IPS-20b (cell line): Measurements from ENCODE around the gene THSD7A.

Experiments
- H3K27ac ChIP-seq: one replicate; pipeline ENCODE4 v1.5.1; 2013; ENCODE audit warnings: low read length
- H3K27me3 ChIP-seq: 2 replicates; pipeline ENCODE4 v1.6.1; 2013; ENCODE audit warnings: mild to moderate bottlenecking, low read length, inconsistent platforms; ENCODE audit not compliant: insufficient read depth
- H3K36me3 ChIP-seq: 2 replicates; pipeline ENCODE4 v1.6.1; 2013; ENCODE audit warnings: low read depth, mild to moderate bottlenecking, inconsistent platforms, low read length, moderate library complexity; ENCODE audit not compliant: insufficient read depth
- H3K4me1 ChIP-seq: 2 replicates; pipeline ENCODE4 v1.6.1; 2013; ENCODE audit warnings: mild to moderate bottlenecking, control low read depth, inconsistent platforms, low read length, moderate library complexity; ENCODE audit not compliant: insufficient read depth
- H3K4me3 ChIP-seq: 2 replicates; pipeline ENCODE4 v1.5.1; 2013; ENCODE audit warnings: mild to moderate bottlenecking, low read length, inconsistent platforms
- H3K9ac ChIP-seq: 2 replicates; pipeline ENCODE4 v1.6.1; 2013; ENCODE audit warnings: low read depth, mild to moderate bottlenecking, inconsistent platforms, low read length, moderate library complexity
- H3K9me3 ChIP-seq: 2 replicates; pipeline ENCODE4 v1.6.1; 2013; ENCODE audit warnings: mild to moderate bottlenecking, low read depth, low read length, inconsistent platforms; ENCODE audit not compliant: insufficient read depth

Gene THSD7A

DNA sequence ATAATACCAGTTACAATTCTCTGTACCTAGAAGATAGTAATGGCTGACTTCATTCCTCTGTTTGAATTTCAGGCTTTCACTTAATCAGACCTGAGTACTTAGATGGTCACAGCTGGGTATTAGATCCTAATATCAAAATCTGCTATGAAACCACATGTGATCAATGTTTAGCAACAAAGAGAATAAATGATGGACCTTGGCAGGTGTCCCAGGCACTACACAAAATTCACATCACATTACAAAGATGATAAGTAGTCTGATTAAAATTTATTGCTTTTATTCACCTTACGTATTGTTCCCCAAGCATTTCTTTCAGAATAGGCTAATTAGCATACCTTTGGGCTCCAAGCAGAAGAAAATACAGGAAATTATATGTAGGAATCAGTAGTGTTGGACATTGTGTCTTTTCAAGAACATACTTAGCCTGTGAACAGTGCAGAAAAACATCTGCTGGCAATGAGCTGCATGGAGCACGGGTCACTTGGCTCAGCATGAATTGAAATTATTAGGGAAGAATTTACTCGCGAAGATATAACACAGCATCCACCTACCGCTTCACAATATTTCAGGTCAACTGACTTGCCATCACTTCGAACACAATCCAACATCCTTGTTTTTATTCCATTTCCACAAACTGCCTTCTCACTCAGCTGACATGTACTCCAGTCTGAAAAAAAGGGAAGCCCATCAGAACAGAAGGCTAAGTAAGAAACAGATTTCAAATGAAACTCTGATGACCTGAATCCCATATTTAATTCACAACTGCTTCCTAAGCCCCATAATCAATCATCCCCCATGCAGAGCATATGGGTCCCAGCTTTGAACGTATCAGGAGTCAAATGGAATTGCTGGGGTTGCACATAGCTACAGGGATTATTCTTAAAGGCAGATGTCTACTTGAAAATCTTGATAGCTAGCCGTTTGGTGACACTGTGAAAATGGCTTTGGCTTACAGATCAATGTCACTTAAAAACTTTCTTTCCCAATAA is 421.0 kb downstream of the THSD7A start:
- H3K4me1 ChIP-seq = 0 out of 2 replicates have a peak, but pooled peaks cover 4% of the 10 kb centered on the region

DNA sequence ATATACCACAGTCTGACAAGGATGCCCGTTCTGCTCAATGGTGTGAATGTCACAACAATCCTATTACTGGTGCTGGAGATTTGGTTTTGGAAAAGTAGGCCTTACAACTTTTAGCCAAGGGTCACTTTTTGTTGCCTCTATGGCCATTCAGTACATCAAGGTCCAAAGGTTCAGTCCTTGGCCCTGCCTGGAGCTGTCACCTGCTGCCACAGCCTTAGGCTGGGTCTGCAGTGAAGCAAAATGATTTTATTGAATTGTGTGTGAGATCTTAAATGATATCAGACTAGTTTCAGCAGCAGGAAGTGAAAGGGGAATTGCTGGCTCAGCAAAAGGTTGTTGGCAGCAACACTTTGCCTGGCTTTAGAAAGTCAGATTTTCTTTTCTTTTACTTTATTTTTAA is 427.6 kb downstream of the THSD7A start:
- H3K4me3 ChIP-seq = no peak overlapping the region
- H3K36me3 ChIP-seq = no peaks in the 10 kb centered on the region
- no peaks in the 10 kb centered on the region for H3K4me1 ChIP-seq
- no peak overlapping the region for H3K9ac ChIP-seq
- no peak overlapping the region for H3K27ac ChIP-seq
- no peaks in the 10 kb centered on the region for H3K27me3 ChIP-seq
- H3K9me3 ChIP-seq = no peaks in the 10 kb centered on the region

More for the DNA sequence above, 421.0 kb downstream of the THSD7A start:
- H3K27me3 ChIP-seq = no peaks in the 10 kb centered on the region
- H3K36me3 ChIP-seq = no peaks in the 10 kb centered on the region
- H3K4me3 ChIP-seq = no peak overlapping the region
- no peaks in the 10 kb centered on the region for H3K9me3 ChIP-seq
- no peak overlapping the region for H3K27ac ChIP-seq
- H3K9ac ChIP-seq = no peak overlapping the region

DNA sequence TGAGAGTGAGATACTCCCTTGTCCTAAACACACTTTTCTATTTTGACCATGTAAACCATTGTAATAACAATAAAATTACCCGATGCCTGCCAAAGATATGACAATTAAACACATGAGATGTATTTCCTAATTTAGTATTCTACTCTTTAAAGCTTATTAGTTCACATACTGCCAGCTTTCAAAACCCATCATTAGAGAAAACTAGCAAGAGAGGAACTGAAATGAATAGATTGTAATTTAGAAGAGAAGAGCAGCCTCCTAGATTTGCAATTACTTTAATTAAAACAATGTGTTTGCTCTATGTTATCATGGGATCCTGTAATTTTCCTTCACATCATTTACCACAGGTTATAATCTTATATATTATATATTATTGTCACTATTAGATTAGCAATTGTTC is 428.2 kb downstream of the THSD7A start:
- Histone ChIP-seq H3K9me3 (no peaks in the 10 kb centered on the region), H3K27me3 (no peaks in the 10 kb centered on the region), H3K36me3 (no peaks in the 10 kb centered on the region), H3K4me3 (no peak overlapping the region), H3K27ac (no peak overlapping the region), H3K4me1 (no peaks in the 10 kb centered on the region), H3K9ac (no peak overlapping the region)

DNA sequence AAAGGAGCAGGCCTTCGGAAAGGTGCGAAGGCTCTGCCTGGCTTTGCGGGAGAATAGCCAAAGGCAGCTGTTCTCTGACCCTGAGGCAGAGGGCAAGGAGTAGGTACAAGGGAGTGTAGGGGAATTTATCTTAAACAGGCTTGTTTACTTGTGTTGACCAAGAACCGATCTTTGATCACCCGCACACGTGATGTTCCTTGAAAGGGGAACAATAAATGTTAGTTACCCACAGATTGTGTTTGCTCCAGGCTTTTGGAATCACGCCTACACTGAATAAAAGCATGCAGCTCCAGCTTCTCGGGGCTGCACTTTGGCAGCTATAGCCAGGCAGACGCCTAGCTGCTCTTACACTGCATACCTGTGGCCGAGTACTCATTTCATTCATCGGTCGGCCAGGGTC is 437.6 kb downstream of the THSD7A start:
- Histone ChIP-seq H3K36me3 (no peaks in the 10 kb centered on the region; the same call in 1 of the 2 replicates), H3K9ac (no peak overlapping the region), H3K27ac (no peak overlapping the region), H3K4me3 (no peak overlapping the region), H3K27me3 (no peaks in the 10 kb centered on the region), H3K9me3 (no peaks in the 10 kb centered on the region), H3K4me1 (no peaks in the 10 kb centered on the region)

- no peak overlapping the region for H3K9ac ChIP-seq
- H3K4me3 ChIP-seq = no peak overlapping the region
- no peaks in the 10 kb centered on the region for H3K9me3 ChIP-seq
- no peaks in the 10 kb centered on the region for H3K36me3 ChIP-seq
- H3K27ac ChIP-seq = no peak overlapping the region
- H3K27me3 ChIP-seq = no peaks in the 10 kb centered on the region
- no peaks in the 10 kb centered on the region for H3K4me1 ChIP-seq
These were observed 452.4 kb downstream of the THSD7A start for GRCh38 chr7:11379641-11380040.

- no peak overlapping the region for H3K27ac ChIP-seq
These were observed 455.5 kb downstream of the THSD7A start for GRCh38 chr7:11376529-11376928.

GRCh38 chr7:11374629-11375028 is 457.4 kb downstream of the THSD7A start:
- Histone ChIP-seq H3K4me1 (no peaks in the 10 kb centered on the region), H3K9ac (no peak overlapping the region), H3K4me3 (no peak overlapping the region), H3K36me3 (no peaks in the 10 kb centered on the region), H3K27me3 (no peaks in the 10 kb centered on the region), H3K9me3 (no peaks in the 10 kb centered on the region), H3K27ac (no peak overlapping the region)

More at GRCh38 chr7:11376529-11376928, 455.5 kb downstream of the THSD7A start:
- Histone ChIP-seq H3K36me3 (no peaks in the 10 kb centered on the region), H3K27me3 (no peaks in the 10 kb centered on the region), H3K4me1 (no peaks in the 10 kb centered on the region), H3K9me3 (no peaks in the 10 kb centered on the region), H3K9ac (no peak overlapping the region), H3K4me3 (no peak overlapping the region)

DNA sequence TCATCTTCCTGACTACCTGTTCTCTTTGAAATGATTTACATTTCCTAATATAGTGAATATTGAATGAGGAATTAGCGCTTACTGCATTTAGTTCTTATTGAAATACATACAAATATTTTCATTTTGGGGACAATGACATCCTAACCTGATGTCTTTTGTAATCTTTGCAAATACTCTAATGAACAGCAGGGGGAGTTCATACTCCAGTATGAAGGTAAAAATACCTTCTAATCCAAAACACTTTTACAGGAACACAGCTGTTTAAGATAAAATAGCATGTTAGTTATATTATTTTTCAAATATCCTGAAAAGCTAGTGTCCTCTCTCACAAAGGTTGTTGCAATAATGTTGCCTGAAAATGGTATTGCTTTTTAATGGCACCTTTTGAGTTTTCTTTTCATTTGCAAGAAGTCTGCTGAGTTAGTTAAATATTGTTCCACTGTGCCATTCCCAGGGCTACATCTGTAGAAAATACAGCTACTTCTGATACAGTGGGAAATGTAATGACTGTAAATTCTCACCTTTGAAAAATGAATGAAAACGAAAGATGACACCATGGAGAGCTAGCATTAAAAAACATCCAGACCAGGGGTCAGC is 458.4 kb downstream of the THSD7A start:
- Histone ChIP-seq H3K36me3 (no peaks in the 10 kb centered on the region), H3K9me3 (no peaks in the 10 kb centered on the region), H3K27ac (no peak overlapping the region), H3K4me3 (no peak overlapping the region), H3K4me1 (no peaks in the 10 kb centered on the region), H3K27me3 (no peaks in the 10 kb centered on the region), H3K9ac (no peak overlapping the region)

GRCh38 chr7:11369696-11370095 is 462.3 kb downstream of the THSD7A start:
- Histone ChIP-seq H3K9me3 (no peaks in the 10 kb centered on the region), H3K4me1 (peaks cover 6% of the 10 kb centered on the region), H3K36me3 (no peaks in the 10 kb centered on the region), H3K4me3 (no peak overlapping the region), H3K27ac (no peak overlapping the region), H3K9ac (no peak overlapping the region), H3K27me3 (no peaks in the 10 kb centered on the region)

- no peak overlapping the region for H3K4me3 ChIP-seq
- no peak overlapping the region for H3K9ac ChIP-seq
- H3K9me3 ChIP-seq = no peaks in the 10 kb centered on the region
- no peaks in the 10 kb centered on the region for H3K27me3 ChIP-seq
- peaks cover 6% of the 10 kb centered on the region for H3K4me1 ChIP-seq
- H3K27ac ChIP-seq = no peak overlapping the region
- H3K36me3 ChIP-seq = no peaks in the 10 kb centered on the region
These were observed 465.9 kb downstream of the THSD7A start for GRCh38 chr7:11366118-11366517.

- no peaks in the 10 kb centered on the region; the same call in 1 of the 2 replicates for H3K9me3 ChIP-seq
- H3K36me3 ChIP-seq = no peaks in the 10 kb centered on the region
- no peak overlapping the region for H3K4me3 ChIP-seq
- no peak overlapping the region for H3K9ac ChIP-seq
- no peak overlapping the region for H3K27ac ChIP-seq
- no peaks in the 10 kb centered on the region for H3K4me1 ChIP-seq
- no peaks in the 10 kb centered on the region for H3K27me3 ChIP-seq
These were observed 473.4 kb downstream of the THSD7A start for GRCh38 chr7:11358637-11359036.
